Prostate gland (tissue), 2 donors: Measurements from ENCODE around the gene ITGAD.

Experiments used
- CTCF ChIP-seq, 4 experiments: fragments of 200-600 bp in 2 of 4; fragments of 450-650 bp in 2 of 4; sonication (generic) in 2 of 4; IDR thresholded peaks; 1 replicate in 3 of 4; 2 replicates in 1 of 4; pipeline ENCODE4 v1.5.1; 2016 to 2019; ENCODE audit warnings: antibody characterized with exemption in 4 of 4, mild to moderate bottlenecking in 2 of 4, moderate library complexity in 2 of 4
- POLR2A ChIP-seq: fragments of 450-650 bp; IDR thresholded peaks from one replicate; pipeline ENCODE4 v1.6.1; 2016; ENCODE audit warnings: antibody characterized with exemption, mild to moderate bottlenecking
- POLR2AphosphoS5 ChIP-seq: sonication (generic); formaldehyde crosslinking; IDR thresholded peaks from one replicate; pipeline ENCODE4 v1.6.1; 2017; ENCODE audit warnings: antibody characterized with exemption

GRCh38 chr16:31421587-31421986 lies 28.5 kb downstream of the ITGAD start:
- no peak for TF ChIP-seq CTCF (IDR thresholded peaks at IDR 0.05)
- no peak for TF ChIP-seq POLR2AphosphoS5
- no peak for TF ChIP-seq POLR2A
